ENCODE data around the gene UPF3A. TPM values are rescaled to one million over a fixed set of nuclear protein-coding genes. Genes with fewer than 3 reads are reported as not detected.

UPF3A gene
- total and polyA plus RNA-seq, 7 experiments from 2014 or later, result 12.3 to 88.7 (median 57.9) TPM

DNA sequence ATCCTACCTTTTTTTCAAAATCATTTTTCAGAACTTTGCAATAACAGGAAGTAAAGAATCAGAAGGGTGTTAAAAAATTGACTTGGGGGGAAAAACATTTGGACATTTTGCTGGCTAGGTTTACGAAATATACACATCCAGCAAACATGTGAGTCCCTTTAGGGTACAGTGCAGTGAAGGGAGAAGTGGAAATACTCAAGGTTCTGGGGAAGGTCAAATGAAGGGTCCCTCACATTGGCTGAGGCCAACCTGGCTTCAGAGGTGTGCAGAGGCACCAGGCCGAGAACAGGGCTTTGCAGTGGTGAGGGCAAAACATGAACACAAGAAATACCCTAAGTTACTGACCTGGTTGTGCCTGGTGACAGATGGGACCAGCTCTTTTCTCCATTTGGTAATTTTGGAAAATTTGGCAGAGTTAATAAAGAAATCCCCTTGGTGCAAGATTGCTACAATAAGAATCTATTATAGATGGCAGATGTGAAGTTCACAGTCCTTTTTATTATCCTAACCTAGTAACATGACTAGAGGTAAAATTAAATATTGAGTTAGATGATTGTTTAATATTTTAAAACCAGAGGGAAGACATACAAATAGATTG is 1.5 kb upstream of the UPF3A start:
- ATAC-seq, result no peak
- Histone ChIP-seq H3K4me1 (ENCODE audit: control insufficient read depth in 2 of 2, insufficient read depth in 2 of 2, low read length in 2 of 2) (peaks cover 29% of the 10 kb centered on the region in 2 donors), H3K27ac (ENCODE audit: low read depth, low read length) (peak overlapping the region; percentile 94), H3K36me3 (ENCODE audit: control insufficient read depth in 2 of 3, insufficient read depth in 3 of 3, low read length in 3 of 3) (peaks cover 0 to 12% (median 3%) of the 10 kb centered on the region in 3 experiments), H3K27me3 (ENCODE audit: control insufficient read depth in 2 of 2, insufficient read depth in 2 of 2, low read length in 2 of 2) (no peaks in the 10 kb centered on the region), H3K4me3 (ENCODE audit: low read length) (peak overlapping the region; percentile 22), H3K9me3 (ENCODE audit: control insufficient read depth in 2 of 3, low read length in 3 of 3) (no peaks in the 10 kb centered on the region)
- H3K4me3 Mint-ChIP-seq, result peak overlapping the region; percentile 68 to 98 (median 94)
- POLR2A ChIA-PET, result interaction anchor here (0.6 to 2.1 kb wide), 15 partner anchors 8 to 149 kb away, joined by 3 to 8 read pairs (median 3); partner anchors contain the start of gene CDC16
- intact Hi-C loops (cut with micrococcal nuclease), result loop anchor here (1.0 to 2.0 kb wide), 2 partner anchors 45 kb away; partner anchors contain the start of gene CDC16 (in 1 of the 2)
- H3K27ac Mint-ChIP-seq, result peak overlapping the region; percentile 93 to 99 (median 99)
- peaks cover 33 to 47% (median 37%) of the 10 kb centered on the region in 7 donors for H3K4me1 Mint-ChIP-seq
- DNase-seq, result peak in 2 of 9 donors; percentile 2 to 12
- H3K9me3 Mint-ChIP-seq, result no peaks in the 10 kb centered on the region
- CTCF ChIA-PET, result interaction anchor here (0.7 to 1.1 kb wide), 2 partner anchors 12 to 34 kb away, joined by 3 read pairs; no protein-coding TSS in a partner anchor
- H3K27me3 Mint-ChIP-seq, result no peaks in the 10 kb centered on the region
- peaks cover 0 to 22% (median 11%) of the 10 kb centered on the region in 5 donors for H3K36me3 Mint-ChIP-seq

DNA sequence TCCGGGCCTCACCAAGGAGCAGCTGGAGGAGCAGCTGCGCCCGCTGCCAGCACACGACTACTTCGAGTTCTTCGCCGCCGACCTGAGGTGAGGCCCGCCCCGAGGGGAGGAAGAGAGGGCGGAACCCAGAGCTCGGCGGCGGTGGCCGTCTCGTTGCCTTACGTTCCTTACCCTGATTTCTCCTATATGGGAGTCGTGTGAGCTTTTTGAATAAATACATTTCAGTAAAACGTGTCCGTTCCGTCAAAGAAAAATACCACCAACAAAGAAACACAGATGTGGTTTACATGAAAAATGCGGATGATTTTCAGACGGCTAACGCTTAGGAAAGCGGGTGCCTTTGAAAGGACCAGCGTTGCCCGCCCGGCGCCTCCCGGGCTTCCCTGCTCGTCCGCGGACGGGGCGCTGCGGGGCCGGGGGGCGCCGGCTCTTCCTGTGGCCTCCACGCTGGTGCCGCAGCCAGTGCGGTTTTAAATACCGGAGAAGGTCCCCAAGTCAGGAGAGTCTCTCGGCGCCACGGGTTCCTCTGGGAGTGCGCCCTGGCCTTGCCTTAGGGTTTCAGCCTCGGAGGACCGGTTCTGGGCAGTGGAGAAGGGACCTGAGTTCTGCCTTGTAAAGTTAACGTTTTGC is 755 bp downstream of the UPF3A start:
- Histone ChIP-seq H3K4me1 (ENCODE audit: control insufficient read depth in 2 of 2, insufficient read depth in 2 of 2, low read length in 2 of 2) (peaks cover 29 to 34% of the 10 kb centered on the region in 2 donors), H3K27me3 (ENCODE audit: control insufficient read depth in 2 of 2, insufficient read depth in 2 of 2, low read length in 2 of 2) (no peaks in the 10 kb centered on the region), H3K9me3 (ENCODE audit: control insufficient read depth in 2 of 3, low read length in 3 of 3) (no peaks in the 10 kb centered on the region), H3K27ac (ENCODE audit: low read depth, low read length) (peak overlapping the region; percentile 94), H3K4me3 (ENCODE audit: low read length) (peak overlapping the region; percentile 77), H3K36me3 (ENCODE audit: control insufficient read depth in 2 of 3, insufficient read depth in 3 of 3, low read length in 3 of 3) (peaks cover 0 to 21% (median 8%) of the 10 kb centered on the region in 3 experiments)
- ChIA-PET POLR2A (interaction anchor here (1.1 to 2.0 kb wide), 11 partner anchors 9 to 216 kb away, joined by 3 to 14 read pairs (median 4); partner anchors contain the start of gene CHAMP1), CTCF (no interaction called here)
- DNase-seq, result peak in 8 of 9 donors; percentile 11 to 89 (median 82)
- peak overlapping the region; percentile 85 to 99 (median 94) for H3K27ac Mint-ChIP-seq
- H3K36me3 Mint-ChIP-seq, result peaks cover 6 to 22% (median 8%) of the 10 kb centered on the region in 5 donors
- intact Hi-C loops (cut with micrococcal nuclease), result no loop called here
- no peaks in the 10 kb centered on the region for H3K27me3 Mint-ChIP-seq
- H3K4me3 Mint-ChIP-seq, result peak overlapping the region; percentile 82 to 98 (median 92)
- ATAC-seq, result peak; percentile 76
- peaks cover 31 to 63% (median 45%) of the 10 kb centered on the region in 7 donors for H3K4me1 Mint-ChIP-seq
- no peaks in the 10 kb centered on the region for H3K9me3 Mint-ChIP-seq

DNA sequence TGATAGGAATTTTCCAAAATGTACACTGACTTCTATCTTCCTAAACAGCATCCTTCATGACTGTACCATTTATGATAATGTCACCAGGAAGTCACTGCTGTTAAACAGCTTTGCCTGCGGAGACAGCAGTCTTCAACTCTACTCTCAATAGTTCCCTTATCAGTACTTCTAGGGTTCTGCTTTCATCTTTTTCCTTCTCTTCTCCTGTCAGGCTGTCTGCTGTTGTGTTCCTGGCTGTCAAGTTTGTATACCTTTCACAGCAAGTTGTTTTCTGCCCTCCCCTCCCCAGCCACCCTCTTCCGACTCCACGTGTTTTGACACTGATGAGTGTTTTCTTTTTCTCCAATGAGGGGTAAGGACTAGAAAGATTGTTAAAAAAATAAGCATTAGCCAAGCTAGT is 2.2 kb downstream of the UPF3A start:
- Mint-ChIP-seq H3K4me3 (peak overlapping the region; percentile 45 to 98 (median 61)), H3K36me3 (peaks cover 10 to 35% (median 12%) of the 10 kb centered on the region in 5 donors), H3K4me1 (peaks cover 36 to 68% (median 51%) of the 10 kb centered on the region in 7 donors), H3K27me3 (no peaks in the 10 kb centered on the region), H3K9me3 (no peaks in the 10 kb centered on the region), H3K27ac (peak overlapping the region in 5 of 9 donors; percentile 9 to 32 (median 21))
- Histone ChIP-seq H3K36me3 (ENCODE audit: control insufficient read depth in 2 of 3, insufficient read depth in 3 of 3, low read length in 3 of 3) (peaks cover 5 to 35% (median 9%) of the 10 kb centered on the region in 3 experiments), H3K9me3 (ENCODE audit: control insufficient read depth in 2 of 3, low read length in 3 of 3) (no peaks in the 10 kb centered on the region), H3K4me1 (ENCODE audit: control insufficient read depth in 2 of 2, insufficient read depth in 2 of 2, low read length in 2 of 2) (peaks cover 29 to 30% of the 10 kb centered on the region in 2 donors), H3K4me3 (ENCODE audit: low read length) (no peak overlapping the region), H3K27me3 (ENCODE audit: control insufficient read depth in 2 of 2, insufficient read depth in 2 of 2, low read length in 2 of 2) (no peaks in the 10 kb centered on the region), H3K27ac (ENCODE audit: low read depth, low read length) (no peak overlapping the region)
- DNase-seq, result no peak
- no peak for ATAC-seq
- intact Hi-C loops (cut with micrococcal nuclease), result no loop called here
- CTCF ChIA-PET, result no interaction called here
- POLR2A ChIA-PET, result no interaction called here

DNA sequence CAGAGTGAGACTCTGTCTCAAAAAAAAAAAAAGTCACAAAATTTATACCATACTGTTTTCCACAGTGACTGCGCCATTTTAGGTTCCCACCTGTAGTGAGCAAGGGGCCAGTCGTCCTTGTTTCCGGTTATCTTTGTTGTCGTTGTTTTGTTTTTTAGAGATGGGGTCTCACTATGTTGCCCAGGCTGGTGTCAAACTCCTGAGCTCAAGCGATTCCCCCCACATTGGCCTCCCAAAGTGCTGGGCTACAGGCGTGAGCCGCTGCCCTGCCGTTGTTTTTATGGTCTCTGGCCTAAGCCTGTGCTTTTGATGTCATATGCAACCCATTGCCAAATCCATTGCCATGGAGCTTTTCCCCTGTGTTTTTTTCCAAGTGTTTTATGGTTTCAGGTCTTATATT is 3.3 kb downstream of the UPF3A start:
- Mint-ChIP-seq H3K9me3 (no peaks in the 10 kb centered on the region), H3K36me3 (peaks cover 10 to 40% (median 16%) of the 10 kb centered on the region in 5 donors), H3K27me3 (no peaks in the 10 kb centered on the region), H3K4me1 (peaks cover 35 to 60% (median 50%) of the 10 kb centered on the region in 7 donors), H3K27ac (peak overlapping the region in 1 of 9 donors; percentile 71), H3K4me3 (peak overlapping the region in 7 of 10 donors; percentile 2 to 55 (median 38))
- intact Hi-C loops (cut with micrococcal nuclease), result no loop called here
- H3K4me1 ChIP-seq (ENCODE audit: control insufficient read depth in 2 of 2, insufficient read depth in 2 of 2, low read length in 2 of 2), result peaks cover 21% of the 10 kb centered on the region in 2 donors
- POLR2A ChIA-PET, result no interaction called here
- H3K9me3 ChIP-seq (ENCODE audit: control insufficient read depth in 2 of 3, low read length in 3 of 3), result no peaks in the 10 kb centered on the region
- no peak for DNase-seq
- no peak overlapping the region for H3K4me3 ChIP-seq (ENCODE audit: low read length)
- ATAC-seq, result no peak
- no peaks in the 10 kb centered on the region for H3K27me3 ChIP-seq (ENCODE audit: control insufficient read depth in 2 of 2, insufficient read depth in 2 of 2, low read length in 2 of 2)
- H3K36me3 ChIP-seq (ENCODE audit: control insufficient read depth in 2 of 3, insufficient read depth in 3 of 3, low read length in 3 of 3), result peaks cover 5 to 43% (median 9%) of the 10 kb centered on the region in 3 experiments
- H3K27ac ChIP-seq (ENCODE audit: low read depth, low read length), result no peak overlapping the region
- CTCF ChIA-PET, result no interaction called here

DNA sequence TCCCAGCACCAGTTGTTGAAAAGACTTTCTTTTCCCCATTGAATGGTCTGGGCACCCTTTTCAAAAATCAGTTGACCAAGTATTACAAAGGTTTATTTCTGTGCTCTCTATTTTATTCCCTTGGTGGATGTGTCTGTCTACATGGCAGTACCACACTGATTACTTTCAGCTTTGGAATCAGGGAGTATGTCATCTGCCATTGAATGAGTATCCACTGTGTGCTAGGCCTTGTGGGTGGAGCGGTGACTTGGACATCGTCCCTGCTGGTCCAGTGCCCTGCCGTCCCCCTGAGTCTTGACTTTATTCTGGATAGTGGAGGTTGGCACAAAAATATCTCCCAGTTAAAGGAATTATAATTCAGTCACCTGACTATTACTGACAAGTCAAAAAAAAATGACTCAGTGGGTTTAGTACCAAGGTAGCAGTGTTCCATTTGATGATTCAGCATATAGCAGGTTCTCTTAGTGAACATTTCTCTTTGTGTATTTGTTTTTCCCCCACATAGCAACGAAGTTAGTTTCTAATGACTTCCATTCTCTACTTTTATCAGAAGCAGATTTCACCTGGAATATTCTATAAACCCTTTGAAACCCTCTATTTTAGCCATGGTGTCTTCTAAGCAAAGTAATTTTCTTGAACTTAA is 3.9 kb downstream of the UPF3A start:
- intact Hi-C loops (cut with micrococcal nuclease), result no loop called here
- H3K9me3 ChIP-seq (ENCODE audit: control insufficient read depth in 2 of 3, low read length in 3 of 3), result no peaks in the 10 kb centered on the region

DNA sequence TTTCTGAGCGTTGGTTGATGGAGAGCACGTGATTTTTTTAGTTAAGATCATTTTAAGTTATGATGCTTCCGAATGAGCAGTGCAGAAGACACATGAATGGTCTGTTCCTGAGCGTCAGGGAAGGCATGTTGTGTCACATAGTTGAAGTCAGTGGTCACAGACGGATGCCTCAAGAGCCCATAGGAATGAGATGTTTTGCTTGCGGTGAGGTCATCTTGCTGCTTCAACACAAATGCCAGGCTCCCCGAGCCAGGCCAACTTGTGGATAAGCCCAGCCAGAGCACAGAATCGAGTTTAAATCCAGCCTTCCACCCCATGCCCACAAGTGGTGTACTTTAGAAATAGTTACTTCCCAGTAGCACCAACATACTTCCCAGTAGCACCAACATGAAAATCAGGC is 5.4 kb downstream of the UPF3A start:
- DNase-seq (no peak), ATAC-seq (no peak)
- Mint-ChIP-seq H3K9me3 (no peaks in the 10 kb centered on the region), H3K4me1 (peaks cover 27 to 48% (median 38%) of the 10 kb centered on the region in 7 donors), H3K36me3 (peaks cover 15 to 47% (median 20%) of the 10 kb centered on the region in 5 donors), H3K27me3 (no peaks in the 10 kb centered on the region), H3K27ac (no peak overlapping the region), H3K4me3 (no peak overlapping the region)
- intact Hi-C loops (cut with micrococcal nuclease), result no loop called here
- ChIA-PET POLR2A (interaction anchor here (0.5 kb wide), 1 partner anchor 50 kb away, joined by 3 read pairs; no protein-coding TSS in a partner anchor), CTCF (no interaction called here)
- H3K27me3 ChIP-seq (ENCODE audit: control insufficient read depth in 2 of 2, insufficient read depth in 2 of 2, low read length in 2 of 2), result no peaks in the 10 kb centered on the region
- peaks cover 8 to 9% of the 10 kb centered on the region in 2 donors for H3K4me1 ChIP-seq (ENCODE audit: control insufficient read depth in 2 of 2, insufficient read depth in 2 of 2, low read length in 2 of 2)
- H3K36me3 ChIP-seq (ENCODE audit: control insufficient read depth in 2 of 3, insufficient read depth in 3 of 3, low read length in 3 of 3), result peaks cover 5 to 57% (median 9%) of the 10 kb centered on the region in 3 experiments
- H3K4me3 ChIP-seq (ENCODE audit: low read length), result no peak overlapping the region
- H3K27ac ChIP-seq (ENCODE audit: low read depth, low read length), result no peak overlapping the region
- no peaks in the 10 kb centered on the region for H3K9me3 ChIP-seq (ENCODE audit: control insufficient read depth in 2 of 3, low read length in 3 of 3)

More for the DNA sequence above, 3.9 kb downstream of the UPF3A start:
- Mint-ChIP-seq H3K27ac (peak overlapping the region in 2 of 9 donors; percentile 19 to 28), H3K36me3 (peaks cover 10 to 41% (median 16%) of the 10 kb centered on the region in 5 donors), H3K4me3 (peak overlapping the region in 3 of 10 donors; percentile 38 to 55 (median 46)), H3K4me1 (peaks cover 29 to 54% (median 43%) of the 10 kb centered on the region in 7 donors), H3K27me3 (no peaks in the 10 kb centered on the region), H3K9me3 (no peaks in the 10 kb centered on the region)
- H3K4me1 ChIP-seq (ENCODE audit: control insufficient read depth in 2 of 2, insufficient read depth in 2 of 2, low read length in 2 of 2), result peaks cover 15% of the 10 kb centered on the region in 2 donors
- H3K4me3 ChIP-seq (ENCODE audit: low read length), result no peak overlapping the region
- H3K27ac ChIP-seq (ENCODE audit: low read depth, low read length), result no peak overlapping the region
- ChIA-PET POLR2A (no interaction called here), CTCF (no interaction called here)
- H3K27me3 ChIP-seq (ENCODE audit: control insufficient read depth in 2 of 2, insufficient read depth in 2 of 2, low read length in 2 of 2), result no peaks in the 10 kb centered on the region
- peaks cover 5 to 49% (median 9%) of the 10 kb centered on the region in 3 experiments for H3K36me3 ChIP-seq (ENCODE audit: control insufficient read depth in 2 of 3, insufficient read depth in 3 of 3, low read length in 3 of 3)
- no peak for ATAC-seq
- no peak for DNase-seq
